Right lobe of liver (tissue), 4 donors: Measurements from ENCODE around the gene EYA3.

Source experiments
- POLR2A ChIP-seq: fragments of 450-650 bp; IDR thresholded peaks from one replicate; pipeline ENCODE4 v1.6.1; 2017; ENCODE audit warnings: antibody characterized with exemption, mild to moderate bottlenecking
- TF ChIP-seq, protein P1 (sequence below), 4 donors: fragments of 200-600 bp in 3 of 4; fragments of 450-650 bp in 1 of 4; IDR thresholded peaks; one replicate each; pipeline versions ENCODE4 v1.5.1 to v1.8.0; 2016 to 2022; ENCODE audit warnings: antibody characterized with exemption in 4 of 4, mild to moderate bottlenecking in 2 of 4
- donor health status: DM: no; HTN: no; CAD: no.
- donor health status: DM: no; HTN: no; CAD: no.
- donor health status: DM: no; HTN: yes; CAD: no.

DNA sequence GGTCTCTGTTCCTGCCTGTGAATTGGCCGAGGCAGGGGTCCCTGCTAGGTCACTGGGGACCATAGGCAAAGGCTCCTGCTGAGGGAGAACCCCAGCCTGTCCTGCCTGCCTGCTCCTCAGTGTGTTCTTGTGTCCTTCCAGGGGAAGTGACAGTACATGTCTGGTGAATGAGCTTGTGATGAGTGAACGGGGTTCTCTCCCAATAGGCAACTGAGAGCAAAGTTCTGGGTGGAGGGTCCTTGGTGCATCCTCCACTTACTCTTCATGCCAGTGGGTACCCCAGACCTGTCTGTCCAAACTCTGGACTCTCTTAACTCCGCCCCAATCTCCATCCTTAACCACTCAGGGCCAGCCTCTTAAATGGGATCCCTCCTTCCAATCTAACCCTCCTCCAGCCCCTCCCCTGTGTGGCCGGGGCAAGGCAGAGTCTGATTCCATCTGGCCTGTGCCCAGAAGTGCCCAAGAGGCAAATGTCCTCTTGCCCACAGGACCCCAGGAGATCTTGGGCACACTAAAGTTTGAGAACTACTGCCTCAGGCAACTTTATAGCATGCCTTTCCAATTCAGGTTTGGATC, 126.7 kb downstream of the EYA3 start:
- TF ChIP-seq POLR2A, result no peak
- TF ChIP-seq, protein P1, sequence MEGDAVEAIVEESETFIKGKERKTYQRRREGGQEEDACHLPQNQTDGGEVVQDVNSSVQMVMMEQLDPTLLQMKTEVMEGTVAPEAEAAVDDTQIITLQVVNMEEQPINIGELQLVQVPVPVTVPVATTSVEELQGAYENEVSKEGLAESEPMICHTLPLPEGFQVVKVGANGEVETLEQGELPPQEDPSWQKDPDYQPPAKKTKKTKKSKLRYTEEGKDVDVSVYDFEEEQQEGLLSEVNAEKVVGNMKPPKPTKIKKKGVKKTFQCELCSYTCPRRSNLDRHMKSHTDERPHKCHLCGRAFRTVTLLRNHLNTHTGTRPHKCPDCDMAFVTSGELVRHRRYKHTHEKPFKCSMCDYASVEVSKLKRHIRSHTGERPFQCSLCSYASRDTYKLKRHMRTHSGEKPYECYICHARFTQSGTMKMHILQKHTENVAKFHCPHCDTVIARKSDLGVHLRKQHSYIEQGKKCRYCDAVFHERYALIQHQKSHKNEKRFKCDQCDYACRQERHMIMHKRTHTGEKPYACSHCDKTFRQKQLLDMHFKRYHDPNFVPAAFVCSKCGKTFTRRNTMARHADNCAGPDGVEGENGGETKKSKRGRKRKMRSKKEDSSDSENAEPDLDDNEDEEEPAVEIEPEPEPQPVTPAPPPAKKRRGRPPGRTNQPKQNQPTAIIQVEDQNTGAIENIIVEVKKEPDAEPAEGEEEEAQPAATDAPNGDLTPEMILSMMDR (IDR thresholded peaks at IDR 0.05), result no peak
